Osteocyte (in vitro differentiated cells): ENCODE data around the gene SPESP1. TPM values are rescaled to one million over a fixed set of nuclear protein-coding genes. Genes with fewer than 3 reads are reported as not detected.

Experiments used
- DNase-seq: peaks from one replicate; pipeline ENCODE4 v3.0.0; 2021; ENCODE audit warnings: mixed read lengths; ENCODE audit not compliant: unreplicated experiment; ENCODE audit errors: extremely low spot score
- H3K27ac Mint-ChIP-seq: one replicate; pipeline ENCODE4 v1.8.0; 2021; ENCODE audit warnings: mild to moderate bottlenecking, mixed read lengths; ENCODE audit not compliant: unreplicated experiment
- H3K27me3 Mint-ChIP-seq: one replicate; pipeline ENCODE4 v1.8.0; 2021; ENCODE audit warnings: mixed read lengths; ENCODE audit not compliant: unreplicated experiment
- H3K36me3 Mint-ChIP-seq: one replicate; pipeline ENCODE4 v1.8.0; 2021; ENCODE audit warnings: mixed read lengths; ENCODE audit not compliant: unreplicated experiment
- H3K4me1 Mint-ChIP-seq: one replicate; pipeline ENCODE4 v1.8.0; 2021; ENCODE audit warnings: mixed read lengths; ENCODE audit not compliant: unreplicated experiment
- H3K4me3 Mint-ChIP-seq: one replicate; pipeline ENCODE4 v1.8.0; 2021; ENCODE audit warnings: mild to moderate bottlenecking, moderate library complexity, mixed read lengths; ENCODE audit not compliant: unreplicated experiment
- H3K9me3 Mint-ChIP-seq: one replicate; pipeline ENCODE4 v1.8.0; 2021; ENCODE audit warnings: mixed read lengths; ENCODE audit not compliant: unreplicated experiment
- CTCF ChIP-seq: fragments of 200-600 bp; sonication (generic); IDR thresholded peaks from 2 replicates; pipeline ENCODE4 v1.5.0; 2021; ENCODE audit warnings: antibody characterized with exemption, mild to moderate bottlenecking, moderate library complexity
- total RNA-seq: library from RNA; stranded (reverse); gene quantifications from 2 replicates; pipeline ENCODE4 v1.2.1, GENCODE V29; 2021

The SPESP1 gene
- total RNA-seq, 1 donor from 2014 or later = not detected

DNA sequence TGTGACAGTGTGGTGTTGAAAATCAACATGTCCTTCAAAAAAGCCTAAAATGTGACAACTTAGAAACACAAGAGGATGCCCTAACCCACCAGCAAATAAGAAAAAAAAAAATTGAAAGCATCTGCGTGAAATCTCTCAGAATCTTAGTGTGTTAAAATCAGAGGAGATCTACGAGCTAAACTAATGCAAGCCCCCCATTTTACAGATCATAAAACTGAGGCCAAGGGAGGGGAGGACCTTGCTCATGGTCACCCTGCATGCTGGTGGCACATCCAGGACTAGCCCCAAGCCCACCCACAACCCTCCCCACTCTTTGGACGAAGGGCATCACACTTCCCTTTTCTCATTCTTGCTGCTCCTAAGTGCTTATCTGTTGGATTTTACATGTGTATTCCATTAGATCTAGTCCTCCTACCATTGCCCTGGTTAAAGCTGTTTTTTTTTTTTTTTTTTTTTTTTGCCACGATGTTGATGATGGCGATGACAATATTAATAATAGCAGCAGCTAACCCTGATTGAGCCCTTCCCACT is 55.1 kb downstream of the SPESP1 start:
- H3K9me3 Mint-ChIP-seq = no peaks in the 10 kb centered on the region
- DNase-seq = no peak
- no peak for TF ChIP-seq CTCF
- no peaks in the 10 kb centered on the region for H3K4me1 Mint-ChIP-seq
- no peak overlapping the region for H3K4me3 Mint-ChIP-seq
- no peak overlapping the region for H3K27ac Mint-ChIP-seq
- peaks cover 57% of the 10 kb centered on the region for H3K27me3 Mint-ChIP-seq
- H3K36me3 Mint-ChIP-seq = no peaks in the 10 kb centered on the region

DNA sequence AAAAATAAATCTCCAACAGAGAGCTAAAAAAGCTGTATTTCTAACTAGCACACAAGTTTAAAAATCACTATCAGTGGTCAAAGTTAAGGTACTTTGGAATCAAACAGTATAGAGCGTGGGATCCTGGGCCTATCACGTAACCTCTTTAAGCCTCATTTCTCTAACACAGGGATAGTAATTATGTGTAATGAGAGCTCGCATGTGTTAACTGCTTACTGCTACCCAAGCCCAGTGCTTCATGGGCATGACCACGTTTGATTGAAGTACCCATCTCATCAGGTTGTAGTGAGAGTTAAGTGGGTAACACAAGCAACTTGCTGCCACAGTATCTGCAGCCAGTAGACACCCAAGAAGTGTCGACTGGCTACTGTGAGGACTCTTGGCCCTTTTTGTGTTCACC is 56.0 kb downstream of the SPESP1 start:
- Mint-ChIP-seq H3K36me3 (no peaks in the 10 kb centered on the region), H3K27ac (no peak overlapping the region), H3K9me3 (no peaks in the 10 kb centered on the region), H3K4me1 (no peaks in the 10 kb centered on the region), H3K27me3 (peaks cover 61% of the 10 kb centered on the region), H3K4me3 (no peak overlapping the region)
- no peak for DNase-seq
- TF ChIP-seq CTCF = no peak

DNA sequence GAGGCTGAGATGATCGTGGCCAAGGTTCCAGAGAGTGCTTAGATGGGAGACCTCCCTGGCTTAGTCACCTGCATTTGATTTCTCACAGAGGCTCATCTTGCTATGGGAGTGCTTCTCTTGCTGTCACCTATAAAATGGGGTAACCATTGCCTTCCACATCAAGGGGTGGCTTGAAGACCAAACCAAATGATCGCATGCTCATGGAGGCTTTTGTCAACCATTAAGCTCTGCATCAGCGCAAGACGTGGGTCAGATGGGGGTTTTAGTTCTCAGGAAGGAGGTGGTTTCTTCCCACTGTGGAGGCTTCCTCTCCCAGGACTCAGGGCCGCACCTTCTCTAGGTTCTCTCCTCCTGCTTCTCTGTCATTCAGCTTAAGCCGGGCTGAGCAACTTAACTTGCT is 56.8 kb downstream of the SPESP1 start:
- Mint-ChIP-seq H3K4me3 (no peak overlapping the region), H3K27ac (no peak overlapping the region), H3K27me3 (peaks cover 58% of the 10 kb centered on the region), H3K36me3 (no peaks in the 10 kb centered on the region), H3K4me1 (no peaks in the 10 kb centered on the region), H3K9me3 (no peaks in the 10 kb centered on the region)
- DNase-seq = no peak
- TF ChIP-seq CTCF = no peak

- no peak for DNase-seq
- no peak for TF ChIP-seq CTCF
- no peaks in the 10 kb centered on the region for H3K4me1 Mint-ChIP-seq
- no peak overlapping the region for H3K4me3 Mint-ChIP-seq
- no peak overlapping the region for H3K27ac Mint-ChIP-seq
- H3K27me3 Mint-ChIP-seq = peaks cover 56% of the 10 kb centered on the region
- no peaks in the 10 kb centered on the region for H3K9me3 Mint-ChIP-seq
- H3K36me3 Mint-ChIP-seq = no peaks in the 10 kb centered on the region
Observed at GRCh38 chr15:68987676-68988075, 57.4 kb downstream of the SPESP1 start.

- Mint-ChIP-seq H3K4me3 (no peak overlapping the region), H3K9me3 (no peaks in the 10 kb centered on the region)
Observed at GRCh38 chr15:68989541-68990230, 59.4 kb downstream of the SPESP1 start.

More at GRCh38 chr15:68989541-68990230, 59.4 kb downstream of the SPESP1 start:
- Mint-ChIP-seq H3K27me3 (peaks cover 42% of the 10 kb centered on the region), H3K27ac (no peak overlapping the region), H3K36me3 (no peaks in the 10 kb centered on the region), H3K4me1 (no peaks in the 10 kb centered on the region)
- no peak for TF ChIP-seq CTCF
- DNase-seq = peak; percentile 48
